C4-2B (cell line): ENCODE results near the gene ZNF302.
A peak's percentile ranks its signal among the peaks of the same experiment; 100 is the strongest.

Experiments
- H3K27ac ChIP-seq: fragments of 450-650 bp; 2 replicates; pipeline ENCODE4 v1.5.1; 2017
- CTCF ChIP-seq: fragments of 450-650 bp; conservative IDR thresholded peaks from 2 replicates; pipeline ENCODE4 v1.5.1; 2017; ENCODE audit warnings: mild to moderate bottlenecking
- ZFX ChIP-seq: fragments of 450-650 bp; IDR thresholded peaks from 2 replicates; pipeline ENCODE4 v1.6.1; 2017

The ZNF302 gene

GRCh38 chr19:34733266-34733745 lies 55.8 kb downstream of the ZNF302 start:
- H3K27ac ChIP-seq, result peak overlapping the region; percentile 90
- no peak for TF ChIP-seq CTCF
- TF ChIP-seq ZFX, result no peak

GRCh38 chr19:34733746-34734536 lies 56.5 kb downstream of the ZNF302 start, which contains the start of gene ZNF181:
TSS of gene ZNF181 (plus strand) at chr19:34734243. CDS start at chr19:34735038, 795 bp downstream.
- peak within 1 kb of the TSS; percentile 90 for H3K27ac ChIP-seq
- TF ChIP-seq CTCF, result no peak; the same call in 1 of the 2 replicates
- TF ChIP-seq ZFX, result peak; percentile 93

- H3K27ac ChIP-seq, result peak overlapping the region; percentile 90
- TF ChIP-seq CTCF, result no peak; the same call in 1 of the 2 replicates
- peak; percentile 57; the same call in 1 of the 2 replicates for TF ChIP-seq ZFX
These were observed 57.1 kb downstream of the ZNF302 start for GRCh38 chr19:34734537-34735103.
